AG04450 (cell line): ENCODE measurements around the gene RAB10. TPM values are rescaled to one million over a fixed set of nuclear protein-coding genes. Genes with fewer than 3 reads are reported as not detected.

Experiments
- CTCF ChIA-PET: fragments of 300-600, 350-600 bp; formaldehyde crosslinking; extraction: SDS; loops from one replicate; lab custom pipeline; 2022; ENCODE audit warnings: antibody characterized with exemption, inconsistent platforms; lab: Charles Lee
- POLR2A ChIA-PET: fragments of 350-600 bp; formaldehyde crosslinking; extraction: SDS; loops from one replicate; lab custom pipeline; 2021; ENCODE audit warnings: antibody characterized with exemption, inconsistent platforms; lab: Yijun Ruan, JAX
- DNase-seq: peaks from one replicate; pipeline ENCODE4 v3.0.0-alpha.2; 2011; ENCODE audit warnings: low read depth, low spot score
- H3K27ac ChIP-seq: one replicate; pipeline ENCODE4 v1.5.1; 2012; ENCODE audit warnings: low read depth, low read length, control low read depth
- H3K27me3 ChIP-seq: one replicate; pipeline ENCODE4 v1.6.0; 2012; ENCODE audit warnings: low read length; ENCODE audit not compliant: control insufficient read depth, insufficient read depth
- H3K4me3 ChIP-seq: 2 replicates; pipeline ENCODE4 v1.5.1; 2011; ENCODE audit warnings: mild to moderate bottlenecking, low read depth, low read length, control low read depth
- H3K9me3 ChIP-seq: 2 replicates; pipeline ENCODE4 v1.5.1; 2012; ENCODE audit warnings: low read length; ENCODE audit not compliant: control insufficient read depth, insufficient read depth
- polyA plus RNA-seq: library from polyadenylated mRNA; depleted of rRNA; stranded (reverse); fragments of >200 nt; gene quantifications from 2 replicates; pipeline ENCODE4 v1.2.3, GENCODE V29; 2011
- TF ChIP-seq, protein P1 (sequence below): IDR thresholded peaks from 2 replicates; pipeline ENCODE4 v1.5.1; 2011; ENCODE audit warnings: low read depth, low read length, control low read depth, inconsistent platforms

RAB10 gene
- polyA plus RNA-seq, 1 experiment: 178 TPM

DNA sequence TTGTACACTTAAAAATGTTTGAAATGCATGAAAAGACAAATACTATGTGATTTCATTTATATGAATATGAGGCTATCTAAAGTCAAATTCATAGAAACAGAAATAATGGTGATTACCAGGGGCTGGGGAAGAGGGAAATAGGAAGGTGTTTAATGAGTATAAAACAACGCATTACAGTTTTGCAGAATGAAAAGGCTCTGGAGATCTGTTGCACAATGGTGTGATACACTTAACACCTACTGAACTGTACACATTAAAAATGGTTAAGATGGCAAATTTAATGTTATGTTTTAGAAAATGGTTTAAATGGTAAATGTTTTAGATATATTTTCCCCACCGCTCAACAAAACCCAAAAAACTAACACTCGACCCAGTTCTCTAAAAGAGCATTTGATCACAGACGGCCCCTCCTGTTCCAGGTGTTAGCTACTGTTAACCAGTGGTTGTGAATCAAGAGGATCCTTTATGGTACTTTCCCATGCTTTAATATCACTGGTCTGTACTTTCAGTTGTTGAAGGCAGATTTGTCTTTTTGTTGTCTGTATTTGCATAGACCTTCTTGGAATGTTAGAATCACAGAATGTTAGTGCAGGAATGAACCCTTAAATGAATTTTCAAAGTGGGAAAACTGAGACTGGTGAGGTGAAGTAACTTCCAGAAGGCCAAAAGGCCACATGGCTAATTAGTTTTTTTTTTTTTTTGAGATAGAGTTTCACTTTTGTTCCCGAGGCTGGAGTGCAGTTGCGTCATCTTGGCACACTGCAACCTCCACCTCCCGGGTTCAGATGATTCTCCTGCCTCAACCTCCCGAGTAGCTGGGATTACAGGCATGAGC, 10.2 kb downstream of the RAB10 start:
- no peak for DNase-seq
- H3K4me3 ChIP-seq: no peak overlapping the region
- no peak overlapping the region for H3K27ac ChIP-seq
- no peaks in the 10 kb centered on the region for H3K9me3 ChIP-seq
- ChIA-PET POLR2A (no interaction called here), CTCF (no interaction called here)
- TF ChIP-seq, protein P1, sequence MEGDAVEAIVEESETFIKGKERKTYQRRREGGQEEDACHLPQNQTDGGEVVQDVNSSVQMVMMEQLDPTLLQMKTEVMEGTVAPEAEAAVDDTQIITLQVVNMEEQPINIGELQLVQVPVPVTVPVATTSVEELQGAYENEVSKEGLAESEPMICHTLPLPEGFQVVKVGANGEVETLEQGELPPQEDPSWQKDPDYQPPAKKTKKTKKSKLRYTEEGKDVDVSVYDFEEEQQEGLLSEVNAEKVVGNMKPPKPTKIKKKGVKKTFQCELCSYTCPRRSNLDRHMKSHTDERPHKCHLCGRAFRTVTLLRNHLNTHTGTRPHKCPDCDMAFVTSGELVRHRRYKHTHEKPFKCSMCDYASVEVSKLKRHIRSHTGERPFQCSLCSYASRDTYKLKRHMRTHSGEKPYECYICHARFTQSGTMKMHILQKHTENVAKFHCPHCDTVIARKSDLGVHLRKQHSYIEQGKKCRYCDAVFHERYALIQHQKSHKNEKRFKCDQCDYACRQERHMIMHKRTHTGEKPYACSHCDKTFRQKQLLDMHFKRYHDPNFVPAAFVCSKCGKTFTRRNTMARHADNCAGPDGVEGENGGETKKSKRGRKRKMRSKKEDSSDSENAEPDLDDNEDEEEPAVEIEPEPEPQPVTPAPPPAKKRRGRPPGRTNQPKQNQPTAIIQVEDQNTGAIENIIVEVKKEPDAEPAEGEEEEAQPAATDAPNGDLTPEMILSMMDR: no peak
- H3K27me3 ChIP-seq: no peaks in the 10 kb centered on the region

DNA sequence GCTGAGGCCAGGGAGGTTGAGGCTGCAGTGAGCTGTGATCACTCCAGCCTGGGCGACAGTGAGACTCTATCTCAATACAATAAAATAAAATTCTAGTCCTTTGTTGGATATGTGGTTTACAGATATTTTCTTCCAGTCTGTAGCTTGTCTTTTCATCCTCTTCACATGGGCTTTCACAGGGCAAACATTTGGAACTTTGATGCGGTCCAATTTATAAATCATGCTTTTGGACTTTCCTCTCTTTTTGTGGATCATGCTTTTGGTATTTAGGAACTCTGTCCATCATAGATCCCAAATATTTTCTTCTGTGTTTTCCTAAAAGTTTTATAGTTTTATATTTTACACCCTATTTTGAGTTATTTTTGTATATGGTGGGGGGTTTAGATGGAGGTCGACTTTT, 14.9 kb downstream of the RAB10 start:
- ChIA-PET POLR2A (no interaction called here), CTCF (interaction anchor here (1.0 kb wide), 1 partner anchor 98 kb away, joined by 6 read pairs; no protein-coding TSS in a partner anchor)
- H3K27ac ChIP-seq: no peak overlapping the region
- H3K4me3 ChIP-seq: no peak overlapping the region
- no peak for DNase-seq
- no peaks in the 10 kb centered on the region for H3K9me3 ChIP-seq
- H3K27me3 ChIP-seq: no peaks in the 10 kb centered on the region
- TF ChIP-seq, protein P1: no peak

DNA sequence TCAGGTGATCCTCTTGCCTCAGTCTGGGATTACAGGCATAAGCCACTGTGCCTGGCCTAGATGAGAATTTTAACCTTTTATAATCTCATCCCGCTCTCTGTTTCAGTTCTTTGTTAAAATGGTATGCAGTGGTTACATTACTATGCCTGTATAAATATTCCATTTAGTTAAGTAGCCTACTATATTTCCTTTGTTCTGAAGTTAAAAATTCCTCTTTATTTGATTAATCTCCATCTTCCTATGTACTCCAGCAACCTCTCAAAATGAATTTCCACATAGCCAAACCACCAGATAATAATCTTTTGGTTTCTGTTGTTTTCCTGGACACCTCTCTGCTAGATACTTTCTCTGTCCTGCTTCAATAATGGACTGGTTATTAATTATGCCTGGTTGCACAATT, 15.8 kb downstream of the RAB10 start:
- Histone ChIP-seq H3K27ac (no peak overlapping the region), H3K4me3 (no peak overlapping the region), H3K27me3 (no peaks in the 10 kb centered on the region), H3K9me3 (no peaks in the 10 kb centered on the region)
- TF ChIP-seq, protein P1: no peak
- ChIA-PET POLR2A (no interaction called here), CTCF (no interaction called here)
- no peak for DNase-seq

DNA sequence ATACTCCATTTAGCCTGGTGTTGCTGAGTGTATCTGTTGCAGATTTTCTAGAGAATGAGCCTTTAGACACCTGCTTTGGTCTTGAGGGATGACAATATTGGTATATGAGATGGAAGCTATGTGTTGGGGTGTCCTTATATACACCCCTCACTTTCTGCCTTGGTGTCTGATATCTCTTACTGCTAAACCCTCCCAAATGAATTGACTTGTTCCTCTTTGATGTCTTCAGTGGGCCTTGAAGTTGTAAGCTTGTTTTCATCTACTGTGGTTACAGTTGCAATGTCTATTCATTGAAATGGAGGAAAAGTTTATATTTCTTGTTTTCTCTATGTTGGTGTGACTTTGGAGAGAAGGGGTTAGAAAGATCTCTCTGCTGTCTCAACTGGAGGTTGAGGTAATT, 18.9 kb downstream of the RAB10 start:
- Histone ChIP-seq H3K9me3 (no peaks in the 10 kb centered on the region), H3K4me3 (no peak overlapping the region), H3K27ac (no peak overlapping the region), H3K27me3 (no peaks in the 10 kb centered on the region)
- TF ChIP-seq, protein P1: no peak
- POLR2A ChIA-PET: no interaction called here
- DNase-seq: no peak
- CTCF ChIA-PET: no interaction called here

DNA sequence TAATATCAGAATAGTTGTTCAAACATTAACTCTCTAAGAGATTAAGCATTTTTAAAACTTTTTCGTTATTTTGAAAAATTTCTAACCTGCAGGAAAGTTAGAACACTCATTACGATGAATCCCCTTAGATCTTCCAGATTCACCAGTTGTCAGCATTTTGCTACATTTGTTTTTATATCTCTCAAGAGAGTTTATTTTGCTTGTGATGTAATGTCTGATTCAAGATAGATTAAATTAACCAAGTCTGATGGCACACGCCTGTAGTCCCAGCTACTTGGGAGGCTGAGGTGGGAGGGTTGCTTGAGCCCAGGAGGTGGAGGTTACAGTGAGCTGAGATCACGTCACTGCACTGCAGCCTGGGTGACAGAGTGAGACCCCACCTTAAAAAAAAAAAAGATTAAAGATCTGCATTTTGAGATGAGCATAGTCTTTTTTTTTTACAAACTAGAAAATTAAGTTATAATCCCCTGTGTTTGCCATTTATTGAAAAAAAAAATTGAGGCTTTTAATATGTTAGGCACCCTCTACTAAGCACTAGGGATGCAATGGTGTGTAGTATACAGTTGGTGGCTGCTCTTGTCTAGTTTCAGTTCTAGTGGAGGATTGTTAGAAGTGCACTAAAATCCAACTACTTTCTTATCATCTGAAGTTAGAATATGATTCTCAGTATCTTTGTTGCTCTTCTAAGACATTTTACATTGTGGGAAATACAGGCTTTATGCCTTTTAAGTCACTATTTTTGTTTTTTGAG, 20.9 kb downstream of the RAB10 start:
- Histone ChIP-seq H3K27ac (no peak overlapping the region), H3K4me3 (no peak overlapping the region), H3K9me3 (no peaks in the 10 kb centered on the region), H3K27me3 (no peaks in the 10 kb centered on the region)
- no peak for DNase-seq
- TF ChIP-seq, protein P1: no peak
- POLR2A ChIA-PET: no interaction called here
- CTCF ChIA-PET: no interaction called here
